OCI-LY7 (cell line): ENCODE measurements around the gene LRRK1. TPM values are rescaled to one million over a fixed set of nuclear protein-coding genes. Genes with fewer than 3 reads are reported as not detected.
A peak's percentile ranks its signal among the peaks of the same experiment; 100 is the strongest.

Source experiments
- BruUV-seq: library from RNA; stranded (reverse); fragments of 400-500 nt; replicated peaks from 2 replicates; lab custom pipeline; 2021; lab: Mats Ljungman, UMichigan
- CTCF ChIA-PET: fragments of 300-600 bp; sonication (Branson Sonifier 250); formaldehyde crosslinking; loops from one replicate; lab custom pipeline; 2022; ENCODE audit warnings: antibody characterized with exemption; ENCODE audit not compliant: unreplicated experiment; lab: Charles Lee
- POLR2A ChIA-PET: fragments of 300-600 bp; sonication (Branson Sonifier 250); formaldehyde crosslinking; loops from one replicate; lab custom pipeline; 2022; ENCODE audit warnings: antibody characterized with exemption; lab: Charles Lee
- DNase-seq: peaks from one replicate; pipeline ENCODE4 v3.0.0-alpha.2; 2015; ENCODE audit warnings: low spot score
- H2AFZ ChIP-seq: fragments of 200-600 bp; sonication (generic), shearing (Covaris generic); 2 replicates; pipeline ENCODE4 v1.6.1; 2014; ENCODE audit warnings: mild to moderate bottlenecking, antibody characterized with exemption, low read length, moderate library complexity
- H3K27ac ChIP-seq: fragments of 200-600 bp; sonication (generic); 2 replicates; pipeline ENCODE4 v1.5.1; 2014; ENCODE audit warnings: mixed run types, low read depth, mild to moderate bottlenecking, moderate library complexity, low read length, inconsistent platforms; ENCODE audit not compliant: poor library complexity, severe bottlenecking
- H3K36me3 ChIP-seq: fragments of 200-600 bp; sonication (generic); 2 replicates; pipeline ENCODE4 v1.6.1; 2014; ENCODE audit warnings: mild to moderate bottlenecking, antibody characterized with exemption, low read length, moderate library complexity, mixed read lengths; ENCODE audit not compliant: insufficient read depth
- H3K4me1 ChIP-seq: fragments of 200-600 bp; sonication (generic); 2 replicates; pipeline ENCODE4 v1.5.1; 2014; ENCODE audit warnings: mild to moderate bottlenecking, low read length; ENCODE audit not compliant: insufficient read depth, poor library complexity, severe bottlenecking
- H3K4me2 ChIP-seq: fragments of 200-600 bp; sonication (generic); 2 replicates; pipeline ENCODE4 v1.6.1; 2014; ENCODE audit warnings: mild to moderate bottlenecking, low read length
- H3K4me3 ChIP-seq: fragments of 200-600 bp; sonication (generic); 2 replicates; pipeline ENCODE4 v1.5.1; 2014; ENCODE audit warnings: mild to moderate bottlenecking, low read depth, low read length; ENCODE audit not compliant: poor library complexity, severe bottlenecking
- H3K79me2 ChIP-seq: fragments of 200-600 bp; sonication (generic); 2 replicates; pipeline ENCODE4 v1.6.1; 2016; ENCODE audit warnings: low read depth, mild to moderate bottlenecking, low read length, moderate library complexity, mixed read lengths; ENCODE audit not compliant: insufficient read depth
- H3K9me2 ChIP-seq: fragments of 200-600 bp; sonication (generic); 2 replicates; pipeline ENCODE4 v1.6.1; 2016; ENCODE audit warnings: mild to moderate bottlenecking, low read length, mixed read lengths; ENCODE audit not compliant: insufficient read depth
- H3K9me3 ChIP-seq: fragments of 200-600 bp; sonication (generic); 2 replicates; pipeline ENCODE4 v1.6.1; 2014; ENCODE audit warnings: mild to moderate bottlenecking, mixed run types, low read length, mixed read lengths
- H4K20me1 ChIP-seq: fragments of 200-600 bp; sonication (generic); 2 replicates; pipeline ENCODE4 v1.6.1; 2014; ENCODE audit warnings: mild to moderate bottlenecking, antibody characterized with exemption, low read length, moderate library complexity, mixed read lengths; ENCODE audit not compliant: insufficient read depth
- EZH2phosphoT487 ChIP-seq: fragments of 200-600 bp; sonication (generic); IDR thresholded peaks from 2 replicates; pipeline ENCODE4 v1.6.1; 2018; ENCODE audit warnings: low read depth, borderline replicate concordance, mild to moderate bottlenecking, mixed run types, antibody characterized with exemption, low read length, moderate library complexity, mixed read lengths
- intact Hi-C: fragments of 100-400 bp; cut with micrococcal nuclease; formaldehyde crosslinking; loops from one replicate; pipeline ENCODE4 v1.10.0; 2022; ENCODE audit not compliant: unreplicated experiment
- total RNA-seq, 2 experiments: library from RNA; depleted of rRNA in 1 of 2; stranded (reverse); fragments of >200 nt in 1 of 2; shearing (Covaris generic) in 1 of 2; gene quantifications; 2 replicates each; pipeline ENCODE4 v1.2.3, GENCODE V29; 2014 to 2022
- TF ChIP-seq, protein P1 (sequence below): fragments of 200-600 bp; sonication (generic); conservative IDR thresholded peaks from 2 replicates; pipeline ENCODE4 v1.5.1; 2014; ENCODE audit warnings: mild to moderate bottlenecking, antibody characterized with exemption, low read length, moderate library complexity, mixed read lengths

The LRRK1 gene
- total RNA-seq, 2 experiments from 2014 or later: 92.3 to 233 TPM

DNA sequence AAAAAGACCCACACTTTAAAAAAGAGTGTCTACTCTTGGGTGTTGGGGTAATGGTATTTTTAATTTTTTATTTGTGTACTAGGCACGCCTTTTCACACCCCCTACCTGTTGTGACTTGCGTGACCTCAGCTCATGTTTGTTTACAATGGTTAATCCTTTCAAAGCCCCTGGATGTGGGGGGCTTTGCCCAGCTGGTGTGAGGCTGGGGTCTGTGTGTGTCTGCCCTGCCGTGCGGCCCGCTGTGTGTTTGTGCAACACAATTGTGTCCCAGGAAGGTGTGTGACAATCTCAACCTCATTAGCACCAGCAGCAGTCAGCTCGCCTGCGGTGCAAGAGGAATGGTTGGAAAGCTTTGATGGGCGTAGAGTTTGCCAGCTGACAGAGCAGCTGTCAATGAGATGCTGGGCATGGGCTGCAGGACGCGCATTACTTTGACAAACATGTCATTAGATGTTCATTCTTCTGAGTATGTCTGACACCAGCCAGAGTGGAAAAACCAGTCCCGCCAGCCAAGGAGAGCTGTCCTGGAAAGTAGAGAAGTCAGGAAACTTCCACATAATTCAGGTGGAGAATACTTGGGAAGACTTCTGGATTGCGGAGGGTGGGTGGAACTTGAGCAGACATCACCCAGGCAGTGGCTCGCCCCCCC lies 9.6 kb downstream of the LRRK1 start:
- Histone ChIP-seq H2AFZ (no peak overlapping the region), H4K20me1 (no peaks in the 10 kb centered on the region), H3K9me2 (no peaks in the 10 kb centered on the region), H3K27ac (peak overlapping the region; percentile 99), H3K4me2 (peak overlapping the region; percentile 77), H3K36me3 (peaks cover 89% of the 10 kb centered on the region), H3K79me2 (peaks cover 86% of the 10 kb centered on the region), H3K9me3 (peaks cover 3% of the 10 kb centered on the region; the same call in 1 of the 2 replicates), H3K4me3 (peak overlapping the region; percentile 53), H3K4me1 (peaks cover 99% of the 10 kb centered on the region)
- TSS peak; percentile 0 for BruUV-seq
- peak; percentile 46 for DNase-seq
- no peak for TF ChIP-seq EZH2phosphoT487
- TF ChIP-seq, protein P1, sequence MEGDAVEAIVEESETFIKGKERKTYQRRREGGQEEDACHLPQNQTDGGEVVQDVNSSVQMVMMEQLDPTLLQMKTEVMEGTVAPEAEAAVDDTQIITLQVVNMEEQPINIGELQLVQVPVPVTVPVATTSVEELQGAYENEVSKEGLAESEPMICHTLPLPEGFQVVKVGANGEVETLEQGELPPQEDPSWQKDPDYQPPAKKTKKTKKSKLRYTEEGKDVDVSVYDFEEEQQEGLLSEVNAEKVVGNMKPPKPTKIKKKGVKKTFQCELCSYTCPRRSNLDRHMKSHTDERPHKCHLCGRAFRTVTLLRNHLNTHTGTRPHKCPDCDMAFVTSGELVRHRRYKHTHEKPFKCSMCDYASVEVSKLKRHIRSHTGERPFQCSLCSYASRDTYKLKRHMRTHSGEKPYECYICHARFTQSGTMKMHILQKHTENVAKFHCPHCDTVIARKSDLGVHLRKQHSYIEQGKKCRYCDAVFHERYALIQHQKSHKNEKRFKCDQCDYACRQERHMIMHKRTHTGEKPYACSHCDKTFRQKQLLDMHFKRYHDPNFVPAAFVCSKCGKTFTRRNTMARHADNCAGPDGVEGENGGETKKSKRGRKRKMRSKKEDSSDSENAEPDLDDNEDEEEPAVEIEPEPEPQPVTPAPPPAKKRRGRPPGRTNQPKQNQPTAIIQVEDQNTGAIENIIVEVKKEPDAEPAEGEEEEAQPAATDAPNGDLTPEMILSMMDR: no peak
- CTCF ChIA-PET: interaction anchor here (1.1 to 2.1 kb wide), 2 partner anchors 8 to 79 kb away, joined by 4 read pairs; no protein-coding TSS in a partner anchor
- intact Hi-C loops: loop anchor here (5.0 kb wide), 2 partner anchors 724 to 1676 kb away; partner anchors contain the start of genes LRRC28 and TM2D3
- POLR2A ChIA-PET: interaction anchor here (0.6 to 6.2 kb wide), 9 partner anchors 9 to 526 kb away, joined by 3 to 134 read pairs (median 6); partner anchors contain the start of gene LRRK1

DNA sequence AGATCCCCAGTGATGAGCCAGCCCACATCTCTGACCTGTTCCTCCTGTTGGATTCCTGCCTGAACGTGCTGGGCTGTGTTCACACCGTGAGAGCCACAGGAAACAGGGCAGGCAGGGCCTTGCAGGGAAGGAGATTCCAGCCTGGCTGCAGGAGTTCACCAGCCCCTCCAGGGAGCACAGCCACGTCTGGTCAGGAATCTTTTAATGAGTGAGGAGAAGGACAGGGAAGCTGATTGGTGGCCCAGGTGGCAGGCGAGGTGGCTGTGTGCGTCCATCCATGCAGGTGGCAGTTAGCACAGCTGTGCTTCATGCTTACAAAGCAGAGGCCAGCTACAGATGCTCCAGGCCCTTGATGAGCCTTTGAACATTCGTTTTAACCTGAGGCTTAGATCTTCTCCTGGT lies 10.5 kb downstream of the LRRK1 start:
- Histone ChIP-seq H4K20me1 (no peaks in the 10 kb centered on the region), H3K9me2 (no peaks in the 10 kb centered on the region), H3K4me1 (peaks cover 99% of the 10 kb centered on the region), H3K27ac (peak overlapping the region; percentile 99), H2AFZ (no peak overlapping the region), H3K4me3 (peak overlapping the region; percentile 53), H3K79me2 (peaks cover 86% of the 10 kb centered on the region), H3K36me3 (peaks cover 87% of the 10 kb centered on the region), H3K9me3 (peaks cover 3% of the 10 kb centered on the region; the same call in 1 of the 2 replicates), H3K4me2 (peak overlapping the region; percentile 77)
- intact Hi-C loops: loop anchor here (5.0 kb wide), 2 partner anchors 723 to 1677 kb away; partner anchors contain the start of genes LRRC28 and TM2D3
- no TSS peak for BruUV-seq
- POLR2A ChIA-PET: interaction anchor here (0.8 to 6.2 kb wide), 8 partner anchors 8 to 103 kb away, joined by 3 to 134 read pairs (median 4); partner anchors contain the start of gene LRRK1
- peak; percentile 92 for DNase-seq
- TF ChIP-seq EZH2phosphoT487: no peak
- TF ChIP-seq, protein P1: no peak
- CTCF ChIA-PET: interaction anchor here (2.1 kb wide), 1 partner anchor 78 kb away, joined by 4 read pairs; no protein-coding TSS in a partner anchor
